ENCODE results near the gene PRPS1.

Gene PRPS1

DNA sequence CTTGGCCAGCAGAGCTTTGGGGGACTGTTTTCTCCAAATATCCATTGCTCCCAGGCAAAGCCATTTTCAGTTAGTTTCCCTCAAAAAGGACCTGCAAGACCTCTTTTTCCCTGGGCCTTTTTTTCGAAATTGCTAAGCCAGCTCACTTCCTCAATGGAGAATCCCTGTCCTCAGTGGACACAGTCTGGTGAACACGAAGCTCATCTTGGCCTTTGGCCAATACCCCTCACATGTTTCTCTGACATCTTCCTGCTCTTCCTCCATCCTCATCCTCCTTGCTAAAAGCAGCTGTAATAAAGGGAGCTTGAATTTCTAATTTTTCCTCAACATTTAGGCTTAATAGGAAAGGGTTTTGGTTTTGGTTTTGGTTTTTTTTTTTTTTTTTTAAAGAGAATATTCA lies 17.6 kb upstream of the PRPS1 start:
- H3K4me3 ChIP-seq = no peak overlapping the region
- DNase-seq (ENCODE audit: low spot score) = no peak
- TF ChIP-seq, protein P1, sequence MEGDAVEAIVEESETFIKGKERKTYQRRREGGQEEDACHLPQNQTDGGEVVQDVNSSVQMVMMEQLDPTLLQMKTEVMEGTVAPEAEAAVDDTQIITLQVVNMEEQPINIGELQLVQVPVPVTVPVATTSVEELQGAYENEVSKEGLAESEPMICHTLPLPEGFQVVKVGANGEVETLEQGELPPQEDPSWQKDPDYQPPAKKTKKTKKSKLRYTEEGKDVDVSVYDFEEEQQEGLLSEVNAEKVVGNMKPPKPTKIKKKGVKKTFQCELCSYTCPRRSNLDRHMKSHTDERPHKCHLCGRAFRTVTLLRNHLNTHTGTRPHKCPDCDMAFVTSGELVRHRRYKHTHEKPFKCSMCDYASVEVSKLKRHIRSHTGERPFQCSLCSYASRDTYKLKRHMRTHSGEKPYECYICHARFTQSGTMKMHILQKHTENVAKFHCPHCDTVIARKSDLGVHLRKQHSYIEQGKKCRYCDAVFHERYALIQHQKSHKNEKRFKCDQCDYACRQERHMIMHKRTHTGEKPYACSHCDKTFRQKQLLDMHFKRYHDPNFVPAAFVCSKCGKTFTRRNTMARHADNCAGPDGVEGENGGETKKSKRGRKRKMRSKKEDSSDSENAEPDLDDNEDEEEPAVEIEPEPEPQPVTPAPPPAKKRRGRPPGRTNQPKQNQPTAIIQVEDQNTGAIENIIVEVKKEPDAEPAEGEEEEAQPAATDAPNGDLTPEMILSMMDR (IDR thresholded peaks at IDR 0.05) = no peak
- no peak overlapping the region for H3K27ac ChIP-seq

DNA sequence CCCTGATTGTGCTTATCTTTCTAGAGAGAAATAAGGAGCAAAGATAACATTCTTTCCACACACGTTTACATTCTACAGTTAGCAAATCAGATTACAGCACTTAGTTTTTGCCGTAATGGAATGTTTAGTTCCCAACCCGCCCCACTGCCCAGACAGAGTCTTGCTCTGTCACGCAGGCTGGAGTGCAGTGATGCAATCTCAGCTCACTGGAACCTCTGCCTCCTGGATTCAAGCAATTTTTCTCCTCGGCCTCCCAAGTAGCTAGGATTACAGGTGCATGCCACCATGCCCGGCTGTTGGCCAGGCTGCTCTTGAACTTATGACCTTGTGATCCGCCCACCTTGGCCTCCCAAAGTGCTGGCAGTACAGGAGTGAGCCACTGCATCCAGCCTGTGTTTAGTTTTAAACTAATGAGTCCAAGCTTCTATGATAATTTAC lies 8.4 kb upstream of the PRPS1 start:
- TF ChIP-seq, protein P1 (IDR thresholded peaks at IDR 0.05) = no peak
- Histone ChIP-seq H3K4me3 (no peak overlapping the region), H3K27ac (no peak overlapping the region)
- no peak for DNase-seq (ENCODE audit: low spot score)

DNA sequence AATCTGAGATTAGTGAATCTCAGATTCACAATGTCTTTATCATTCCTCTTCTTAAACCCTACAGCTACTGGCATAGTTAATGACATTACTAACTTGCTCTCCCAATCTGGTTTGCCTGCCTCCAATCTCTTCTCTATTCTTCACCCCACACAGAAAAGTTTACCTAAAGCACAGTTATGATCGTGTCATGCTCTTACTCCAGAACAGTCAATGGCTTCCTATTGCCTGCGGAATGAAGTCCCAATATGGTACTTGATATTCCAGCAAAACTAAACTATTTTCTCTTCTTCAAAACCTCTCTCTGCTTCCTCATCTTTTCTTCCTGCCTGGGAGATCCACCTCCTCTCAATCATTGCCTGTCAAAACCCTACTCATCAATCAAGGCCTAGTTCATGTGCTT lies 3.4 kb upstream of the PRPS1 start:
- Histone ChIP-seq H3K4me3 (no peak overlapping the region), H3K27ac (no peak overlapping the region)
- DNase-seq (ENCODE audit: low spot score) = no peak
- TF ChIP-seq, protein P1 (IDR thresholded peaks at IDR 0.05) = no peak

DNA sequence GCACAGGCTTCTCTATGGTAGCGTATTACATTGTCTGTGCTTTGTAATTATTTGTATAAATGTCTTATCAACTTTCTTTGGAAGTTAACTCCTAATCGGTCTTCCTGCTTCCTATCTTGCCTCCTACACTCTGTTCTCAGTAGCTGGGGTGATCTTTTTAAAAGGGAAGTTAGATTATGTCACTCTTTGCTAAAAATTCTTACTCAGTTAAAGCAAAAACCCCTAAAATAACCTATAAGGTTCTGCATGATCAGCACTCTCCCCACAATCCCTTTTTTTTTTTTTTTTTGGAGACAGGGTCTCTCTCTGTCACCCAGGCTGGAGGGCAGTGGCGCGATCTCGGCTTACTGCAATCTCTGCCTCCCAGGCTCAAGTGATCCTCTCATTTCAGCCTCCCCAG lies 2.6 kb upstream of the PRPS1 start:
- TF ChIP-seq, protein P1 (IDR thresholded peaks at IDR 0.05) = no peak
- Histone ChIP-seq H3K27ac (no peak overlapping the region), H3K4me3 (no peak overlapping the region)
- no peak for DNase-seq (ENCODE audit: low spot score)

DNA sequence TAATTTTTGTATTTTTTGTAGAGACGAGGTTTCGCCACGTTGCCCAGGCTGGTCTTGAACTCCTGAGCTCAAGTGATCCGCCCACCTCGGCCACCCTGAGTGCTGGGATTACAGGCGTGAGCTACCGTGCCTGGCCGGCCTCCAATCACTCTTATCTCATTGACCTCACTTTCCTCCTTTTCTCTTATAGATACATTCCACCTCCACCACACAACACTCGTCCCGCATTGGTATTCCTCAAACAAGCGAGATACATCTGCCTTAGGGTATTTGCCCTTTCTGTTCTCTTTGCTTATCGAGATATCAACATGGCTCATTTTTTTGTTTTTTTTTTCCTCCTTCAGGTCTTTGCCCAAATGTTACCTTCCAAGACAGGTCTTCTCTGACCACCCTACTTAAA lies 1.8 kb upstream of the PRPS1 start:
- TF ChIP-seq, protein P1 (IDR thresholded peaks at IDR 0.05) = no peak
- H3K4me3 ChIP-seq = no peak overlapping the region
- DNase-seq (ENCODE audit: low spot score) = no peak
- no peak overlapping the region for H3K27ac ChIP-seq

DNA sequence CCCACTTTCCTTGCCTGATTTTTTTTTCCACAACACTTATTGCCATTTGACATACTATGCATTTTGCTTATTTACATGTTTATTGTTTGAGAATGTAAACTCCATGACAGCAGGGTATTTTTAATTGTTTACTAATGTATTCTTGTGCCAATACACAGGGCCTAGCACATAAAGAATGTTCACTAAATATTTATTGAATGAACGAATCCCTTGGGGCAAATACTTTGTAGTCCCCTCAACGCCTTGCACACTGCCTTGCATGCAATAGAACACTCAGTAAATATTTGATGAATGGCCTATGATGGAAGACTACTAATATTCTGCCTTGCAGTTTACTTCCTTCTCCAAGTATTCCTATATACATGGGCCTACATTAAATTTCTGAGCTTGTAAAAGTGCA lies 1.4 kb upstream of the PRPS1 start:
- no peak for DNase-seq (ENCODE audit: low spot score)

More for the DNA sequence above, 1.4 kb upstream of the PRPS1 start:
- no peak overlapping the region for H3K27ac ChIP-seq
- no peak overlapping the region for H3K4me3 ChIP-seq
- TF ChIP-seq, protein P1 (IDR thresholded peaks at IDR 0.05) = no peak
